ENCODE data around the gene TMC1. TPM values are rescaled to one million over a fixed set of nuclear protein-coding genes. Genes with fewer than 3 reads are reported as not detected.
A peak's percentile ranks its signal among the peaks of the same experiment; 100 is the strongest.

The TMC1 gene
- total RNA-seq, 1 donor from 2014 or later = not detected

GRCh38 chr9:72560086-72560485, 38.7 kb downstream of the TMC1 start:
- H3K4me3 Mint-ChIP-seq (ENCODE audit: unreplicated experiment) = no peak overlapping the region
- no peak for TF ChIP-seq CTCF (IDR thresholded peaks at IDR 0.05)
- H3K27ac Mint-ChIP-seq (ENCODE audit: unreplicated experiment) = no peak overlapping the region
- peaks cover 47% of the 10 kb centered on the region for H3K4me1 Mint-ChIP-seq (ENCODE audit: unreplicated experiment)
- no peak for DNase-seq (ENCODE audit: extremely low spot score, unreplicated experiment)
- peaks cover 1% of the 10 kb centered on the region for H3K9me3 Mint-ChIP-seq (ENCODE audit: unreplicated experiment)
- no peaks in the 10 kb centered on the region for H3K27me3 Mint-ChIP-seq (ENCODE audit: unreplicated experiment)
- H3K36me3 Mint-ChIP-seq (ENCODE audit: unreplicated experiment) = no peaks in the 10 kb centered on the region

- no peak for DNase-seq (ENCODE audit: extremely low spot score, unreplicated experiment)
- TF ChIP-seq CTCF (IDR thresholded peaks at IDR 0.05) = no peak
- no peaks in the 10 kb centered on the region for H3K27me3 Mint-ChIP-seq (ENCODE audit: unreplicated experiment)
- peak overlapping the region; percentile 61 for H3K27ac Mint-ChIP-seq (ENCODE audit: unreplicated experiment)
- H3K4me3 Mint-ChIP-seq (ENCODE audit: unreplicated experiment) = no peak overlapping the region
- peaks cover 9% of the 10 kb centered on the region for H3K9me3 Mint-ChIP-seq (ENCODE audit: unreplicated experiment)
- peaks cover 30% of the 10 kb centered on the region for H3K4me1 Mint-ChIP-seq (ENCODE audit: unreplicated experiment)
- no peaks in the 10 kb centered on the region for H3K36me3 Mint-ChIP-seq (ENCODE audit: unreplicated experiment)
Observed at GRCh38 chr9:72563806-72564205, 42.4 kb downstream of the TMC1 start.

- peak overlapping the region; percentile 61 for H3K27ac Mint-ChIP-seq (ENCODE audit: unreplicated experiment)
- no peaks in the 10 kb centered on the region for H3K36me3 Mint-ChIP-seq (ENCODE audit: unreplicated experiment)
- peaks cover 9% of the 10 kb centered on the region for H3K9me3 Mint-ChIP-seq (ENCODE audit: unreplicated experiment)
- DNase-seq (ENCODE audit: extremely low spot score, unreplicated experiment) = no peak
- no peak for TF ChIP-seq CTCF (IDR thresholded peaks at IDR 0.05)
- H3K27me3 Mint-ChIP-seq (ENCODE audit: unreplicated experiment) = no peaks in the 10 kb centered on the region
- peaks cover 39% of the 10 kb centered on the region for H3K4me1 Mint-ChIP-seq (ENCODE audit: unreplicated experiment)
- no peak overlapping the region for H3K4me3 Mint-ChIP-seq (ENCODE audit: unreplicated experiment)
Observed at GRCh38 chr9:72564479-72565281, 43.3 kb downstream of the TMC1 start.

GRCh38 chr9:72565535-72565934, 44.1 kb downstream of the TMC1 start:
- no peak for DNase-seq (ENCODE audit: extremely low spot score, unreplicated experiment)
- H3K27ac Mint-ChIP-seq (ENCODE audit: unreplicated experiment) = no peak overlapping the region
- TF ChIP-seq CTCF (IDR thresholded peaks at IDR 0.05) = no peak
- H3K4me1 Mint-ChIP-seq (ENCODE audit: unreplicated experiment) = peaks cover 41% of the 10 kb centered on the region
- H3K4me3 Mint-ChIP-seq (ENCODE audit: unreplicated experiment) = no peak overlapping the region
- H3K9me3 Mint-ChIP-seq (ENCODE audit: unreplicated experiment) = peaks cover 9% of the 10 kb centered on the region
- H3K36me3 Mint-ChIP-seq (ENCODE audit: unreplicated experiment) = no peaks in the 10 kb centered on the region
- no peaks in the 10 kb centered on the region for H3K27me3 Mint-ChIP-seq (ENCODE audit: unreplicated experiment)

GRCh38 chr9:72574156-72574810, 52.9 kb downstream of the TMC1 start:
- H3K27ac Mint-ChIP-seq (ENCODE audit: unreplicated experiment) = no peak overlapping the region
- DNase-seq (ENCODE audit: extremely low spot score, unreplicated experiment) = no peak
- H3K36me3 Mint-ChIP-seq (ENCODE audit: unreplicated experiment) = no peaks in the 10 kb centered on the region
- no peaks in the 10 kb centered on the region for H3K9me3 Mint-ChIP-seq (ENCODE audit: unreplicated experiment)
- TF ChIP-seq CTCF (IDR thresholded peaks at IDR 0.05) = no peak
- H3K27me3 Mint-ChIP-seq (ENCODE audit: unreplicated experiment) = no peaks in the 10 kb centered on the region
- no peak overlapping the region for H3K4me3 Mint-ChIP-seq (ENCODE audit: unreplicated experiment)
- H3K4me1 Mint-ChIP-seq (ENCODE audit: unreplicated experiment) = peaks cover 34% of the 10 kb centered on the region
